A549 (cell line): Measurements from ENCODE around the gene DUSP9. TPM values are rescaled to one million over a fixed set of nuclear protein-coding genes. Genes with fewer than 3 reads are reported as not detected.

Experiments
- ATAC-seq, 2 experiments: fragments of 200-7000 bp in 1 of 2; fragments of >200 bp in 1 of 2; cut with Nextera tagmentation in 1 of 2; cut with Tn5 transposase in 1 of 2; 3 replicates each; pipeline versions ENCODE4 v1.8.0 to v1.9.1; 2018 to 2020; ENCODE audit warnings: mild to moderate bottlenecking in 1 of 2, moderate library complexity in 1 of 2
- CTCF ChIA-PET: fragments of 300-600 bp; sonication (Branson Sonifier 250); formaldehyde crosslinking; extraction: SDS; loops from one replicate; lab custom pipeline; 2021; ENCODE audit warnings: antibody characterized with exemption, inconsistent platforms; lab: Yijun Ruan, JAX
- POLR2A ChIA-PET: fragments of 350-600 bp; formaldehyde crosslinking; extraction: SDS; loops from one replicate; lab custom pipeline; 2021; ENCODE audit warnings: antibody characterized with exemption, inconsistent platforms; lab: Yijun Ruan, JAX
- DNase-seq, 2 experiments: peaks; one replicate each; pipeline versions ENCODE4 v3.0.0 to v3.0.0-alpha.2; 2011 to 2016; ENCODE audit warnings: low read depth in 1 of 2, low spot score in 1 of 2
- FAIRE-seq: peaks from 2 replicates; lab custom pipeline; 2011; peaks lifted over from hg19 to GRCh38; lab: Jason Lieb, UNC
- H3K27ac ChIP-seq, 2 experiments: fragments of >200 bp; sonication (Bioruptor Twin); formaldehyde crosslinking; 3 replicates each; pipeline ENCODE4 v1.5.1; 2016 to 2017
- H3K4me1 ChIP-seq: fragments of >200 bp; sonication (Bioruptor Twin); formaldehyde crosslinking; 3 replicates; pipeline ENCODE4 v1.6.1; 2016
- H3K4me2 ChIP-seq: fragments of >200 bp; sonication (Bioruptor Twin); formaldehyde crosslinking; 3 replicates; pipeline ENCODE4 v1.6.1; 2016
- H3K4me3 ChIP-seq: fragments of >200 bp; sonication (Bioruptor Twin); formaldehyde crosslinking; 3 replicates; pipeline ENCODE4 v1.5.1; 2016
- H3K9me3 ChIP-seq: fragments of >200 bp; sonication (Bioruptor Twin); formaldehyde crosslinking; 3 replicates; pipeline ENCODE4 v1.6.1; 2016
- CBX8 ChIP-seq: fragments of 200-600 bp; sonication (generic); IDR thresholded peaks from 2 replicates; pipeline ENCODE4 v1.6.1; 2016
- CHD4 ChIP-seq: fragments of 200-600 bp; sonication (generic); IDR thresholded peaks from 2 replicates; pipeline ENCODE4 v1.6.1; 2016; ENCODE audit warnings: antibody characterized with exemption, mild to moderate bottlenecking, borderline replicate concordance
- EP300 ChIP-seq, 2 experiments: fragments of >200 bp; sonication (Bioruptor Twin); formaldehyde crosslinking; IDR thresholded peaks; 2 replicates in 1 of 2; 3 replicates in 1 of 2; pipeline ENCODE4 v1.6.1; 2016 to 2017
- ESRRA ChIP-seq: fragments of 150-350 bp; IDR thresholded peaks from 2 replicates; pipeline ENCODE4 v1.6.1; 2014; ENCODE audit warnings: mild to moderate bottlenecking, low read length, borderline replicate concordance
- FOSL2 ChIP-seq, 2 experiments: fragments of 450-650 bp in 1 of 2; fragments of >200 bp in 1 of 2; sonication (Bioruptor Twin) in 1 of 2; formaldehyde crosslinking; IDR thresholded peaks; 2 replicates each; pipeline versions ENCODE4 v1.5.0 to v1.6.1; 2016 to 2020; ENCODE audit warnings: mild to moderate bottlenecking in 1 of 2, moderate library complexity in 1 of 2
- FOXS1 ChIP-seq: fragments of 250-450 bp; sonication (Bioruptor Pico); IDR thresholded peaks from 2 replicates; pipeline ENCODE4 v1.5.0; 2020; ENCODE audit warnings: mild to moderate bottlenecking, moderate library complexity
- HEYL ChIP-seq: fragments of 250-450 bp; sonication (Bioruptor Pico); IDR thresholded peaks from 2 replicates; pipeline ENCODE4 v1.8.0; 2021; ENCODE audit warnings: mild to moderate bottlenecking, moderate library complexity
- HOXA7 ChIP-seq: fragments of 250-450 bp; sonication (Bioruptor Pico); IDR thresholded peaks from 2 replicates; pipeline ENCODE4 v1.5.0; 2020; ENCODE audit warnings: mild to moderate bottlenecking, moderate library complexity
- HOXB13 ChIP-seq: fragments of 250-450 bp; sonication (Bioruptor Pico); IDR thresholded peaks from 2 replicates; pipeline ENCODE4 v1.5.0; 2020; ENCODE audit warnings: low read depth, mild to moderate bottlenecking, moderate library complexity
- JUNB ChIP-seq: fragments of >200 bp; sonication (Bioruptor Twin); formaldehyde crosslinking; IDR thresholded peaks from 2 replicates; pipeline ENCODE4 v1.6.1; 2016
- KDM5A ChIP-seq: fragments of 200-600 bp; sonication (generic); IDR thresholded peaks from 2 replicates; pipeline ENCODE4 v1.6.1; 2016; ENCODE audit warnings: antibody characterized with exemption, mild to moderate bottlenecking
- MYC ChIP-seq: IDR thresholded peaks from 2 replicates; pipeline ENCODE4 v1.6.1; 2012; ENCODE audit warnings: mild to moderate bottlenecking, inconsistent platforms, low read length, improper control_type of control experiment, borderline replicate concordance
- PHF8 ChIP-seq: fragments of 200-600 bp; sonication (generic); IDR thresholded peaks from 2 replicates; pipeline ENCODE4 v1.6.1; 2016; ENCODE audit warnings: low read depth, mild to moderate bottlenecking, antibody characterized with exemption, moderate library complexity, borderline replicate concordance
- POLR2A ChIP-seq: IDR thresholded peaks from 2 replicates; pipeline ENCODE4 v1.6.1; 2012; ENCODE audit warnings: mild to moderate bottlenecking, low read length
- RAD21 ChIP-seq, 2 experiments: fragments of >200 bp in 1 of 2; sonication (Bioruptor Twin) in 1 of 2; formaldehyde crosslinking in 1 of 2; IDR thresholded peaks in 1 of 2; conservative IDR thresholded peaks in 1 of 2; 2 replicates in 1 of 2; 3 replicates in 1 of 2; pipeline ENCODE4 v1.6.1; 2012 to 2018; ENCODE audit warnings: inconsistent platforms in 1 of 2
- RARB ChIP-seq: fragments of 250-450 bp; sonication (Bioruptor Pico); IDR thresholded peaks from 2 replicates; pipeline ENCODE4 v1.8.0; 2021; ENCODE audit warnings: mild to moderate bottlenecking, moderate library complexity
- ZSCAN20 ChIP-seq: fragments of 250-450 bp; sonication (Bioruptor Pico); IDR thresholded peaks from 2 replicates; pipeline ENCODE4 v1.8.0; 2022; ENCODE audit warnings: mild to moderate bottlenecking, moderate library complexity
- WGBS: methylation state at CpG from one replicate; pipeline ENCODE4 v1.1.6; 2017; ENCODE audit errors: missing lambda C conversion rate; 5-methylcytosine and 5-hydroxymethylcytosine counted together
- polyA plus RNA-seq, 4 experiments: library from polyadenylated mRNA; depleted of rRNA in 3 of 4; stranded (reverse); fragments of >200 nt; fragmentation: RNase III in 1 of 4; extraction: RNeasy Plus Mini Kit Qiagen cat#74134 plus additional on column Dnase treatment in 1 of 4; gene quantifications; 2 replicates in 3 of 4; 3 replicates in 1 of 4; pipeline ENCODE4 v1.2.3, GENCODE V29; 2011 to 2017
- TF ChIP-seq, protein P1 (sequence below): fragments of 150-350 bp; IDR thresholded peaks from 2 replicates; pipeline ENCODE4 v1.6.1; 2014; ENCODE audit warnings: low read depth, mild to moderate bottlenecking, low read length
- TF ChIP-seq, protein P2 (sequence below): IDR thresholded peaks from 2 replicates; pipeline ENCODE4 v1.6.1; 2012
- TF ChIP-seq, protein P3 (sequence below): fragments of 200-600 bp; sonication (generic); IDR thresholded peaks from 2 replicates; pipeline ENCODE4 v1.6.1; 2016; ENCODE audit warnings: antibody characterized with exemption, mild to moderate bottlenecking, moderate library complexity
- TF ChIP-seq, protein P4 (sequence below): fragments of 450-650 bp; IDR thresholded peaks from 2 replicates; pipeline ENCODE4 v1.6.1; 2014; ENCODE audit warnings: antibody characterized with exemption
- TF ChIP-seq, protein P5 (sequence below): fragments of 250-450 bp; sonication (Bioruptor Pico); IDR thresholded peaks from 2 replicates; pipeline ENCODE4 v1.5.0; 2020; ENCODE audit warnings: low read depth, mild to moderate bottlenecking, moderate library complexity

The DUSP9 gene
- polyA plus RNA-seq, 2 of the 4 experiments (the other 2 are of a cell fraction): 0.75 to 1.6 TPM

DNA sequence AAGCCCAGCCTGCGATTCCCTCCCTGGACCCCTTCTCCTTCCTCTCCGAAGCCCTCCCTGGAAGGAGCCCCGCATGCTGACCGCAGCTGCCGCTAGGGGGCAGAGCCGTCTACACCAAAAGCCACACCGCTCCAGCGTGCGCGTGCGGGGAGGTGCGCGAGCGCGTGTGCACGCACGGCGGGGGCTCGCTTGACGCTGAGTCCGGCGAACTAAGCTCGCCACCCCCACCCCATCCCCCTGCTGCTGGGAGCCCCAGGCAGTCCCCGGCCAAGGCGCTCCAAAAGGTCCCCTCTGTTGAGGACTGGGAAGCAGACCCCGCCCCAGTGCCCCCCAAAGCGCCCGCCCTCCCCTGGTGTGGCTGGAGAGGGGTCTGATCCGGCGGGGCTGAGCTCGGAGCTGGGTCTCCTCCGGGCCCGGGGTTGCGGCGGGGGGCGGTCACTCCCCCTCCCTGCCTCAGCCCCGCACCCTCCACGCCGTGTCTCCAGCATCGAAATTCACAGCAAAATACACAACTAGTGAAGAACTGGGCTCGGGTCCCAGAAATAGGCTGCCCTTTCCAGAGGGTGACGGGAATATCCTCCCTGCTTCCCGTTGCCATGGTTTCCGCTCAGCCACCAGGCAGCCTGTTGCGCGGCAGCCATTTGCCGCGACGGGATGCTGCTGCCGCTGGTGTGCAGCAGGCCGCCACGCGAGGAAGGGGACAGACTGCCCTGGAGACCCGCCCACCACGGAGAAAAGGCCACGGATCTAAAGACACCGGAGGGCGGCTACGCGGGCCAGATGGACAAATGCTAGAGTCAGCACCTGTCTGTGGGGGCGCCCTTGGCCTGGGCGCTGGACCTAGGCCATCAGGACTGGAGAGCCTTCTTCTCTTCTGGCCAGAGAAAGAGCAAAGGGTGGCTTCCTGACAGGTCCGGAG, 36.8 kb upstream of the DUSP9 start (continued):
- no peak for TF ChIP-seq EP300 (IDR thresholded peaks at IDR 0.05)

DNA sequence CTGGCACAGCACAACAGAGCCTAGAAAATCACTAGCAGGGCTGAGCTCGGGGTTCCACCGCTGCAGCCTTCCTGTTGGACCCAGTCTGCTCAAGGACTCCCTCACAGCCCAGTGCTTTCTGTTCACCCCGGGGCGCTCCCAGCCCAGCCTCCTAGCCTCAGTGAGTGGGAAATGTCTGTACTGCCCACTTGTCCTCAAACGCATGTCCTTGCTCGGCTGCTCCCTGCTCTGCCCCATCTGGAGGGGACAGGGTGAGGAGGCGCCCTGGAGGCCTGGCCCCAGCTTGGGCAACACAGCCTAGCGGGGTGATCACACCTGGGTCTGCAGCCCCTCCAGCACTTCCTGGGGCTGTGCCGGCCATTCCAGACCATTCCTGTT, 36.2 kb upstream of the DUSP9 start:
- H3K9me3 ChIP-seq: no peaks in the 10 kb centered on the region
- TF ChIP-seq JUNB: no peak
- TF ChIP-seq HOXA7 (CRISPR knock-in tag): no peak
- no peak for TF ChIP-seq CBX8
- TF ChIP-seq ZSCAN20 (CRISPR knock-in tag): no peak
- TF ChIP-seq, protein P1, sequence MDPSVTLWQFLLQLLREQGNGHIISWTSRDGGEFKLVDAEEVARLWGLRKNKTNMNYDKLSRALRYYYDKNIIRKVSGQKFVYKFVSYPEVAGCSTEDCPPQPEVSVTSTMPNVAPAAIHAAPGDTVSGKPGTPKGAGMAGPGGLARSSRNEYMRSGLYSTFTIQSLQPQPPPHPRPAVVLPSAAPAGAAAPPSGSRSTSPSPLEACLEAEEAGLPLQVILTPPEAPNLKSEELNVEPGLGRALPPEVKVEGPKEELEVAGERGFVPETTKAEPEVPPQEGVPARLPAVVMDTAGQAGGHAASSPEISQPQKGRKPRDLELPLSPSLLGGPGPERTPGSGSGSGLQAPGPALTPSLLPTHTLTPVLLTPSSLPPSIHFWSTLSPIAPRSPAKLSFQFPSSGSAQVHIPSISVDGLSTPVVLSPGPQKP: no peak
- no peak for TF ChIP-seq ESRRA
- TF ChIP-seq, protein P2, sequence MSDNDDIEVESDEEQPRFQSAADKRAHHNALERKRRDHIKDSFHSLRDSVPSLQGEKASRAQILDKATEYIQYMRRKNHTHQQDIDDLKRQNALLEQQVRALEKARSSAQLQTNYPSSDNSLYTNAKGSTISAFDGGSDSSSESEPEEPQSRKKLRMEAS: no peak
- no peak for TF ChIP-seq CHD4
- no peak for TF ChIP-seq PHF8
- no peak for TF ChIP-seq POLR2A
- TF ChIP-seq HOXB13: no peak
- no peak for TF ChIP-seq RARB (CRISPR knock-in tag)
- no peak for TF ChIP-seq KDM5A
- TF ChIP-seq RAD21 (conservative IDR thresholded peaks at IDR 0.05 in 1 of 2, IDR thresholded peaks at IDR 0.05 in 1 of 2): no peak
- no peak for TF ChIP-seq FOSL2 (IDR thresholded peaks at IDR 0.05)
- TF ChIP-seq FOSL2 (CRISPR knock-in tag; IDR thresholded peaks at IDR 0.05): no peak
- TF ChIP-seq FOXS1: no peak
- TF ChIP-seq HEYL (CRISPR knock-in tag): no peak
- TF ChIP-seq, all 56 proteins: peak for 0
- Histone ChIP-seq H3K4me3 (no peak overlapping the region), H3K27ac (no peak overlapping the region), H3K4me1 (peaks cover 6% of the 10 kb centered on the region; the same call in 2 of the 3 replicates), H3K4me2 (no peak overlapping the region; the same call in 2 of the 3 replicates)
- ChIA-PET POLR2A (no interaction called here), CTCF (interaction anchor here (0.9 to 2.6 kb wide), 8 partner anchors 11 to 98 kb away, joined by 3 to 43 read pairs (median 16); no protein-coding TSS in a partner anchor)
- ATAC-seq (peak; percentile 41 to 52; a peak in 3 of 6 replicates), FAIRE-seq (no peak), DNase-seq (no peak)
- 78% methylated on average over 4 of the region's 9 CpGs for WGBS

DNA sequence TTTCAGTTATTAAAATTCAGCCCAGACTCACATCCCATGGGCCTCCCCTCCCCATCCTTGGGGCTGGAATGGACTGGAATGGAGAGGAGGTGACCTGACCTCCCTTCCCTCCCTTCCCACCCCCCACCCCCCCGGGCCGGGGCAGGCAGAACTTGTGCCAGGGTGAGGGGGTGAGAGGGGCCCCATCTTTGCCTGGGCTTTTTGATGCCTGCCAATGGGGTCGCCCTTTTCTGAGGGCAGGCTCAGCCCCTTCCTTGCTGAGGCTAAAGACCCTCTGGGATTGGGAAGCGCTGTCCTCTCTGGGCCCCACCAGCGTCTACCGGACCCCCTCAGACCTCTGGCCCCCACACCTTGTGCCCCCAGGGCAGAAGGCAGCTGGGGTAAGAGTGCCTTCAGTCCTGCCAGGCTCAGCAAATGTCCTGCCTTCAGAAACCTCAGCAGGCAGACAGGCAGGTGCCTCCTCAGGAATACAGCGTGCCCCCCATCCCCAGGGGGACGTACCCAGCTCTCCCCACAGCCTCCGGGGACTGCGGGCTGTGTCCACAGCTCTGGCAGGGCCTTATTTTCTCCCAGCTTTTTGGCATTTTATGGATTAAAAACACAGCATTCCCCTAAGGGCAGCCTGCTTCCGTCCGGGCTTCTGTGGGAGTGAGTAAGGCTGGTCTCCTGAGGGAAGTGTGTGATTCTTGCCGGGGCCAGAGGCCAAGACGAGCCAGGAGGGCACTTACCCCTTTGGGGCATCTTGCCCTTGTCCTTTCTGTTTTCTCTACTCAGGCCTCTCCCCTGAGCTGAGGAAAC, 35.5 kb upstream of the DUSP9 start:
- POLR2A ChIA-PET: no interaction called here
- H3K4me3 ChIP-seq: no peak overlapping the region
- CTCF ChIA-PET: interaction anchor here (0.6 to 2.5 kb wide), 10 partner anchors 13 to 97 kb away, joined by 3 to 21 read pairs (median 3); partner anchors contain the start of gene CCNQ
- FAIRE-seq (no peak), DNase-seq (no peak), ATAC-seq (no peak)
- TF ChIP-seq RARB (CRISPR knock-in tag) (no peak), MYC (no peak)
- TF ChIP-seq, protein P3, sequence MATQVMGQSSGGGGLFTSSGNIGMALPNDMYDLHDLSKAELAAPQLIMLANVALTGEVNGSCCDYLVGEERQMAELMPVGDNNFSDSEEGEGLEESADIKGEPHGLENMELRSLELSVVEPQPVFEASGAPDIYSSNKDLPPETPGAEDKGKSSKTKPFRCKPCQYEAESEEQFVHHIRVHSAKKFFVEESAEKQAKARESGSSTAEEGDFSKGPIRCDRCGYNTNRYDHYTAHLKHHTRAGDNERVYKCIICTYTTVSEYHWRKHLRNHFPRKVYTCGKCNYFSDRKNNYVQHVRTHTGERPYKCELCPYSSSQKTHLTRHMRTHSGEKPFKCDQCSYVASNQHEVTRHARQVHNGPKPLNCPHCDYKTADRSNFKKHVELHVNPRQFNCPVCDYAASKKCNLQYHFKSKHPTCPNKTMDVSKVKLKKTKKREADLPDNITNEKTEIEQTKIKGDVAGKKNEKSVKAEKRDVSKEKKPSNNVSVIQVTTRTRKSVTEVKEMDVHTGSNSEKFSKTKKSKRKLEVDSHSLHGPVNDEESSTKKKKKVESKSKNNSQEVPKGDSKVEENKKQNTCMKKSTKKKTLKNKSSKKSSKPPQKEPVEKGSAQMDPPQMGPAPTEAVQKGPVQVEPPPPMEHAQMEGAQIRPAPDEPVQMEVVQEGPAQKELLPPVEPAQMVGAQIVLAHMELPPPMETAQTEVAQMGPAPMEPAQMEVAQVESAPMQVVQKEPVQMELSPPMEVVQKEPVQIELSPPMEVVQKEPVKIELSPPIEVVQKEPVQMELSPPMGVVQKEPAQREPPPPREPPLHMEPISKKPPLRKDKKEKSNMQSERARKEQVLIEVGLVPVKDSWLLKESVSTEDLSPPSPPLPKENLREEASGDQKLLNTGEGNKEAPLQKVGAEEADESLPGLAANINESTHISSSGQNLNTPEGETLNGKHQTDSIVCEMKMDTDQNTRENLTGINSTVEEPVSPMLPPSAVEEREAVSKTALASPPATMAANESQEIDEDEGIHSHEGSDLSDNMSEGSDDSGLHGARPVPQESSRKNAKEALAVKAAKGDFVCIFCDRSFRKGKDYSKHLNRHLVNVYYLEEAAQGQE: no peak
- TF ChIP-seq, protein P4, sequence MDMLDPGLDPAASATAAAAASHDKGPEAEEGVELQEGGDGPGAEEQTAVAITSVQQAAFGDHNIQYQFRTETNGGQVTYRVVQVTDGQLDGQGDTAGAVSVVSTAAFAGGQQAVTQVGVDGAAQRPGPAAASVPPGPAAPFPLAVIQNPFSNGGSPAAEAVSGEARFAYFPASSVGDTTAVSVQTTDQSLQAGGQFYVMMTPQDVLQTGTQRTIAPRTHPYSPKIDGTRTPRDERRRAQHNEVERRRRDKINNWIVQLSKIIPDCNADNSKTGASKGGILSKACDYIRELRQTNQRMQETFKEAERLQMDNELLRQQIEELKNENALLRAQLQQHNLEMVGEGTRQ: no peak
- TF ChIP-seq, protein P5, sequence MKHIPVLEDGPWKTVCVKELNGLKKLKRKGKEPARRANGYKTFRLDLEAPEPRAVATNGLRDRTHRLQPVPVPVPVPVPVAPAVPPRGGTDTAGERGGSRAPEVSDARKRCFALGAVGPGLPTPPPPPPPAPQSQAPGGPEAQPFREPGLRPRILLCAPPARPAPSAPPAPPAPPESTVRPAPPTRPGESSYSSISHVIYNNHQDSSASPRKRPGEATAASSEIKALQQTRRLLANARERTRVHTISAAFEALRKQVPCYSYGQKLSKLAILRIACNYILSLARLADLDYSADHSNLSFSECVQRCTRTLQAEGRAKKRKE (CRISPR knock-in tag): no peak
- H3K4me1 ChIP-seq: peaks cover 6% of the 10 kb centered on the region; the same call in 2 of the 3 replicates
- WGBS: 69% methylated on average over 8 of the region's 14 CpGs
- H3K27ac ChIP-seq: no peak overlapping the region
- no peaks in the 10 kb centered on the region for H3K9me3 ChIP-seq
- H3K4me2 ChIP-seq: no peak overlapping the region
